Measurements from ENCODE around the gene FAXDC2.
"Not testable (repeated sequence)": the region's sequence is repeated elsewhere in the genome, so short reads cannot be mapped to it uniquely, and the experiment has no call there.

FAXDC2 gene

DNA sequence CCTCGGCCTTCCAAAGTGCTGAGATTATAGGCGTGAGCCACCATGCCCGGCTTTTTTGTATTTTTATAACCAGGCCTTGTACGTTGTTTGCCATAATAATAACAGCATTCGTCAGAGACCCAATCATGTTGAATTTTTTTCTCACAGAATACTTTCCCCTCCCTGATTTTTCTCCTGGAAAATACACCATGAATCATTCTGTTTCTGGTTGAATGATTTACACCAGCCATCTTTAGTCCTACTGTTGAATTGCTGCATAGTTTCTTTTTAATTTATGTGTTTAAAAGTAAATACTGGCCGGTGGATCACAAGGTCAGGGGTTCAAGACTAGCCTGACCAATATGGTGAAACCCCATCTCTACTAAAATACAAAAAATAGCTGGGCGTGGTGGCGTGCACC, 11.5 kb upstream of the FAXDC2 start:
- no peak for DNase-seq (ENCODE audit: low read depth, low spot score)

DNA sequence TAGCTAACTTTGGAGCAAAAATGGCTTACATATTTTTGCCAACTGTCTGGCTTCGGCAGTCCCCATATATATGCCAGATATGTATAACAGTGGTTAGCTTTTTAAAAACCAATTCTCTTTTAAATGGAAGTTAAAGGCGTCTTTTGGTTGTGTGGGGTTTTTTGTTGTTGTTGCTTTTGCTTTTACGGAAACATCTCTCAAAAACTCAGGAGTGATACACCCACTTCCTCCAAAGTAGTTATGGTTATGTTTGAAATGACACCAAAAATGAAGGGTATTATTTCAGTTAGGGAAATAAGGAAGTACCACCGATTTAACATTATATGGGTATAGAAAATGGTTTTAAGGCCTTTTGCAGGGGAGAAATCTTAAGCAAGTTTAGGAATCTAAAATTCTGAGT, 10.4 kb upstream of the FAXDC2 start:
- DNase-seq (ENCODE audit: low read depth, low spot score), result no peak

DNA sequence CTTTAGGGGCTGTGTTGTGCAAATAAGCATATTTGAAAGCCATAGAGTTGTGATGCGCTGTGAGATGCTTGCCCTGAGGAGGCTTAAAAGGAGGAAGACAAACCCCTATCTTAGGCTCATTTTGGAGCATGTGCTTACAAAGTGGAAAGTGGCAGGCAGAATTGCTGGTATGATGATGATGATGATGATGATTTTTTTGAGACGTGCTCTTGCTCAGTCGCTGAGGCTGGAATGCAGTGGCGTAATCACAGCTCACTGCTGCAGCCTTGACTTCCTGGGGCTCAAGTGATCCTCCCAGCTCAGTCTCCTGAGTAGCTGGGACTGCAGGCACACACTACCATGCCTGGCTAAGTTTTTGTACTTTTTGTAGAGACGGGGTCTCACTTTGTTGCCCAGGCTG, 9.7 kb upstream of the FAXDC2 start:
- no peak for DNase-seq (ENCODE audit: low read depth, low spot score)

DNA sequence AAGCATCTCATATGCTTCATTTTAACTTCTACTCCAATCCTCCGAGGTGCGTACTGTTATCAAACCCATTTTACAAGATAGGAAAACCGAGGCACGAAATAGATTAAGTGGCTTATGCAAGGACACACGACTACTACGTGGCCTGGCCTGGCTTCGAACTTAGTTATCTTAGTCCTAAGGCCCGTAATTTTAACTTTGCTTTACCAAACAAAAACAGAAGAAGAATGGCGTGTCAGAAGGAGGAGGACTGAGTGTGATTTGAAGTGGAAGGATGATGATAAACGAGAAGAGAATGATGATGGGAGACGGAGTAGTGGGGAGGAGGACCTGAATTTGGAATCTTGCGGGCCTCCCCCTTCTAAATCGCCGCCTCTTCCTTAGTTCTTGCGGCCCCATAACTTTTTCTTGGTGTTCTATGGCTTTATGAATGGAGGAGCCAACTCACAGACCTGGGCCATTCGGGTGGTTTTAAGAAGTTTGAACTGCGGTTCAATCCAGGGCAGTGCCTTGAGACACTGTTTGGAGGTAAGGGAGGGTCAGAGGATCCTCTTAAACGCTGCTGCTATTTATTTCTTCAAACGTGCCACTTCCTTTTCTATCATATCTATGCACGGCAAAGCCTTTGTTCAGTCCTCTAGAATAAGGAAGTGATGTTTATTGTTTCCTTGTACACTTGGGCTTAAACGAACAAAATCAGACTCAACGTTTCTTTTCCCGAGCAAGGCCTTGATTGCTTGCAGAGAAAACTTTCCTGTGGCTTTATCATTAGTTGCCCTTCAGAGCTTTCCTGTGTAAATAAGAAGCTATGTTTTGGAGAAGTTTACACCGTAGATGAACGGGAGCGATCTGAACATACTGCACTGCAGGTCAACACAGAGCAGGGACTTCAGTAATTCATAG, 8.8 kb upstream of the FAXDC2 start:
- DNase-seq (ENCODE audit: low read depth, low spot score), result no peak

DNA sequence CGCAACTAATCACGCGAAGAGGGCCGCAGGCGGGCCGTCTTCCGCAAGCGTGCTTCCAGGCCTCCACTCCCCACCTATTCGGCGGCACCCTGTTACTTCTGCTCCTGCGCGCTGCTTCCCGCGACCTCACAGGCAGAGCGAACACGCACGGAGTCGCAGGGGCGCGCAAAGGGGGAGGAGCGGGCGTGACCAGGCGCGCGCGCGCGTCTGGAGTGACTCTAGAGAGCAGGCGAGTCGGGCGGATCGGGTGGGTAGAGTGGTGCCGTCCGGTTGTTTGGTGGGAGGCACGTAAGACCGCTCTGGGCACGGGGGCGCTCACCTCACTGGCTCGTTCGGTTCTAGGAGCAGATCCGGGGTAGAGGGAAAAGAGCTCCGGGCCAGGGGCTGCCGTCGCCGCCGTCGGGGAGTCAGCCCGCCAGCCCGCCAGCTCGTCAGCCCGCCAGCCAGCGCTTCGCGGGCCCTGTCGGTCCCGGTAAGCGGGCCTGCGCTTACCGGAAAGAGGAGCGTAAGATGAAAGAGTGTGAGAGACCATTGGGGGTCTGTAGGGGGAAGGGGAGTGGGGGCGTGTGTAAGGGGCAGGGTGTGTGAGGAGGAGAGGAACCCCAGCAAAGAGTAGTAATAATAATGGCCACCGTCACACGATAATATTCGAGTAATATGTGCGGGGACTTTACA, 8.0 kb upstream of the FAXDC2 start, which contains the start of gene CNOT8:
TSS of gene CNOT8 (plus strand) at position 331 of the 675 bp plus-strand sequence. CDS start 4,652 bp downstream, outside the sequence.
- DNase-seq (ENCODE audit: low read depth, low spot score), result peak; percentile 93

DNA sequence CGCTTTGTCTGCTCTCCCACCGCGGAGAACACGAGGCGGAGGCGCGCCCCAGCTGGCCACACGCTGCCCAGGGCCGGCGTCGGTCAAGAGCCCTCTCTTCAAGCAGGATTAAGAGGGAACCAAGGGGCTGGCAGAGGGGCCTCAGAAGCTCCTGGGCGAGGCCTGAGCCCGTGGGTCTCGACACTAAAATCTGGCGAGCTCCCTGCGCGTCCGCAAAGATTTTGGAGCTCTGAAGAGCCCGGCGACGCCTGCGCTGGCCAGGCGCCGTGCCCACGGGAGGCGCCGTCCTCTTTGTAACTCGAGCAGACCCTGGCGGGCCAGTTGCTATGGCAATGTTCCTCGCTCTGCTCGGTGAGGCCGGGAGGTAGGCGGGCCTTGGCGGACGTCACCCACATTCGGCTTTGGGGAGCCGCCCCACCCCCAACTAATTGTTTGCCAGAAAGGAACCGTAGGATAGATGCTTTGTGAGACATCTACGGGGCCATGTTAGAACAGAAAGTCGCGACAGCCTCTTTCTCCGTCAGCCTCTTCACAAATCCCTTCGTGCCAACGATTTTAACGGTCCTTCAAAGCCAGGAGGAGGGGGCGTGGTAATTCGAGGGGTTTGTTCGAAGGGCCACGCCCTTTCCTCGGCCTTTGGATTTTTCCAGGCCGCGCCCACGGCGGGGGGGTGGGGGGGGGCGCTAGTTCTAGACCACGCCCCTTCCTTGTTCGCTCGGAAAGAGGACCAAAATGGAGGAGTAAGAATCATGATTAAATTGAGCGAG, 7.3 kb upstream of the FAXDC2 start:
- peak; percentile 89 for DNase-seq (ENCODE audit: low read depth, low spot score)

DNA sequence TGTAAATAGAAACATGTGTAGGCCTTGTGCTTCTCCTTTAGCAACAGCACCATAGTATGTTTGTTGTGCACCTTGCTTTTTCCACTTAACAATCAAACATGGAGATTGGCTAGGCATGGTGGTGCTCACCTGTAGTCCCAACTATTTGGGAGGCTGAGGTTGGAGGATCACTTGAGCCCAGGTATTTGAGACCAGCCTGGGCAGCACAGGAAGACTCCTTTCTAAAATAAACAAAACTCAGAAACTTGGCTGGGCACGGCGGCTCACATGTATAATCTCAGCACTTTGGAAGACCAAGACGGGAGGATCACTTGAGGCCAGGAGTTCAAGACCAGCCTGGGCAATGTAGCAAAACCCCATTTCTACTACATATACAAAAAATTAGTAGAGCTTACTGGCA, 948 bp upstream of the FAXDC2 start:
- no peak for DNase-seq (ENCODE audit: low read depth, low spot score)

DNA sequence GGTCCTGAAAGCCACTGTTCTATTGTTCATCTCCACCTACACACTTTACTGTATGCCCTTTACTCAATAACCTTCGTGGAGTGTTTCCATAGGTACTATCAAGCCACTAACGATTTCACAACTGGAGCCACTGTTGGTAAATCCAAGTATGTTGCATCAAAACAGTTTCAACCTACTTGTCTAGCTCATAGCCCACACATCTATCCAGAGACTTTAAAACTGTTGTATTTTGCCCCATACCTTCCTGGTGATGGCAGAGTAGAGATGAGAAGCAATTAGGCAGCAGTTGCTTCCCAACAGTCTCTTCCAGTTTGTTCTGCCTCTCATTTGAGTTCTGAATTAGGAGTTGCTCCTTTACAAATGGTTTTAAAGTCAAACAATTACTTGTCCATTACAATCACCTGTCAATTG, 607 bp downstream of the FAXDC2 start:
- no peak for DNase-seq (ENCODE audit: low read depth, low spot score)

DNA sequence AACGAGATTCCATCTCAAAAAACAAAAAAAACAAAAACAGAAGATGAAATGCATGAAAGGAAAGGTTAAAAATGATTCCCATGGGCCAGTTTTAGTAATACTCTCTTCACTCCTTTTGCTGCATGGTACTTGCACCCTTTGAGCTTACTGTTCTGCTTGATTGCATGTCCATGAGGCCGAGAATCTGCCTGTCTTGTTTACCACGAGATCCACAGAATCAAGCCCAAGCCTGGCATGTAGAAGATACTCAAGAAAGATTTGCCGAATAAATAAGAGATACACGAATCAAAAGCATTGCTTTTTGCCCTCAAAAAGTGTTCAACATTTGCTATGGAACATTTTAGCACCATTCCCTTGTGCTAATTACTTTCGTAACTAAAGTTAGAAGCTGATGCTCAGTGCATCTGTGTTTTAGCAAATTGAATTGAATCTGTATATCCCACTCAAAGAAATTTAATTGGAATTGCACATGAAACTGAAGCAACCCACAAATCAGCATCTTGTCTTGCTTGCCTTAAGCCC, 1.1 kb downstream of the FAXDC2 start:
- DNase-seq (ENCODE audit: low read depth, low spot score), result no peak

DNA sequence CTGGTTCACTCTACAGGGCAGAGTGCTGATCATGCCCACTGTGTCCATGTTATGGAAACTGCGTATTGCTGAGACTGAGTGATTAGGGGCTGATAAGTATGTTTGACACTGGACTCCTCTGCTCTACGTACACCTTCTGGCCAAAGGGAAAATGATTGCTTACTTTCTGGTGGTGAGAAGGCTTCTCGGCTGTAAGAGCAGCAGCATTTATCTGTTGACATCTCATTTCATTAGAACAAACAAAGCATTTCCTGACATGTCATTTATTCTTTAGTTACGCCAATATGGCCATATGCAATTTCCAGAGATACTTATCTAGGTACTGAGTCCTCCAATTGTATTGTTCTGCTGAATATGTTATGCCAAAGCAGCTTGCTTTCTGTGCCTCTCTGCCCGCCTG, 5.6 kb downstream of the FAXDC2 start:
- DNase-seq (ENCODE audit: low read depth, low spot score), result no peak

DNA sequence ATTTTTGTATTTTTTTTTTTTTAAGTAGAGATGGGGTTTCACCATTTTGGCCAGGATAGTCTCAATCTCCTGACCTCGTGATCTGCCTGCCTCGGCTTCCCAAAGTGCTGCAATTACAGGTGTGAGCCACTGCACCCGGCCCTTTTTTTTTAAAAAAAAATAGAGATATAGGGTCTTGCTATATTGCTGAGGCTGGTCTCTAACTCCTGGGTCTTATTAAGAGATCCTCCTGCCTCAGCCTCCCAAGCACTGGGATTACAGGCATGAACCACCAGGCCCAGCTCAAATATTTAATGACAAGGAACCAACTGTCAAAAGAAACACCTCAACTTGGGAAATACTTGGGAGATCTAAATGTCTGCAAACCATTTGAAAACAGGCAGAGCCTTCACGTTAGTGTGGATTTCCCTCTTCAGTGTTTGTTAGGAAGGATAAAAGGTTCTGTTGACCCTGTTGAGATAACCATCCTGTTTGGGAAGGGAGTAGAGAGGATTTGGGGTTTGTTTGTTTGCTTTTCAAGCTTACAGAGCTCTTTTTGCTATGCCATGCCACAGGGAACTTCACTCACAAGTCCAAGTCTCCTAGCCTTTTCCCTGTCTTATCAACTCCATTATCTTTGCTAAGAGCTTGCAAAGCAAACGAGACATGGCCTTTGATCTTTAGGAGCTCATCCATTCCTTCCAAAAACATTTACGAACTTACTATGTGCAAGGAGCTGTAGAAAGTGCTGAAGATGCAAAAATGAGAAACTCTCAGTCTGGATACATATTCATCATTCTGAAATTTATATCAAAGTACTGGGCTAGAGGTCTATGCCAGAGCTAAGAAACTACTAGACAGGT, 7.5 kb downstream of the FAXDC2 start:
- no peak for DNase-seq (ENCODE audit: low read depth, low spot score)

DNA sequence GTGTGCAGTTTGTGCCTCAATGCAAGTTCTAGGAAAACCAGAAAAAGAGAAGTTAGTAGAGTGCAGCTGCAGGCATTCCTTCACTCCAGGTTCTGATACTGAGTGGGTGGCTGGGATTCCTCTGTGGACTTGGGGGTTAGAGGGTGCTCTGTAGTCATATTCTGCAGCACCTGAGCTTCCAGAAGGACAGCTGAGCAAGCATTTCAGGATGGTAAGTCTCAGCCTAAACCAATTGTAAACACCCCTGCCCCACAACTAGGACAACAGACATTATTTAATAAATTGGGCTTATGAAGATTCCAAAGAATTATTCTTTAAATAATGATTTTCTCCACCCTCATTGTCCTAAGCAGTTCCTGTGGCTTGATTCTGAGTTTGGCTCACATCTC, 9.1 kb downstream of the FAXDC2 start:
- DNase-seq (ENCODE audit: low read depth, low spot score), result no peak

DNA sequence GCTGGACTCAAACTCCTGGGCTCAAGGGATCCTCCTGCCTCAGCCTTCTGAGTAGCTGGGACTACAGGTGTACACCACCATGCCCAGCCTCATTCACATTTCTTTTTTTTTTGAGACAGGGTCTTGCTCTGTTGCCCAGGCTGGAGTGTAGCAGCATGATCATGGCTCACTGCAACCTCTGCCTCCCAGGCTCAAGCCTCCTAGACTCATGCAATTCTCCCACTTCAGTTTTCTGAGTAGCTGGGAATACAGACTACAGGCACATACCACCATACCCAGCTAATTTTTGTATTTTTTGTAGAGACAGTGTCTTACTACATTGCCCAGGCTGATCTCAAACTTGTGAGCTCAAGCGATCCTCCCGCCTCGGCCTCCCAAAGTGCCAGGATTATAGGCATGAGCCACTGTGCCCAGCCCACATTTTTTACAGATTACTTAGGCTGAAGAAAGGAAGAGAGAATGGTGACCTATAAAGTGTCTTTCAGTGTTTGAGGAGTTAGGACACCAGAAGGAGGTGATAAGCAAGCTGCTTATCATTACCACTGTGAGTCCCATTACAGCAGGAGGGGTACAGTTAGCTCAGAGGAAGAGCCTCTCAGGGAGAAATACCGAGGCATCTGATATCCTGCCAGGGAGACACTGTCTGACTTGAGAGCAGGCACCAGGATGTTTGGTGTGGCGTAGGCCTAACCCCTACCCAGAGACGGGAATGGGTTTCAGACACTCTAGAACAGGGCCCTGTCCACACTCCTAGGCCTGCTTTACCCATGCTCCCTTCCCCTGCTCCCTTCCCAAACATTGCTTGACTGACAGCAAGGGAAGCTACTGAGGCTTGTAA, 9.7 kb downstream of the FAXDC2 start:
- DNase-seq (ENCODE audit: low read depth, low spot score), result no peak

DNA sequence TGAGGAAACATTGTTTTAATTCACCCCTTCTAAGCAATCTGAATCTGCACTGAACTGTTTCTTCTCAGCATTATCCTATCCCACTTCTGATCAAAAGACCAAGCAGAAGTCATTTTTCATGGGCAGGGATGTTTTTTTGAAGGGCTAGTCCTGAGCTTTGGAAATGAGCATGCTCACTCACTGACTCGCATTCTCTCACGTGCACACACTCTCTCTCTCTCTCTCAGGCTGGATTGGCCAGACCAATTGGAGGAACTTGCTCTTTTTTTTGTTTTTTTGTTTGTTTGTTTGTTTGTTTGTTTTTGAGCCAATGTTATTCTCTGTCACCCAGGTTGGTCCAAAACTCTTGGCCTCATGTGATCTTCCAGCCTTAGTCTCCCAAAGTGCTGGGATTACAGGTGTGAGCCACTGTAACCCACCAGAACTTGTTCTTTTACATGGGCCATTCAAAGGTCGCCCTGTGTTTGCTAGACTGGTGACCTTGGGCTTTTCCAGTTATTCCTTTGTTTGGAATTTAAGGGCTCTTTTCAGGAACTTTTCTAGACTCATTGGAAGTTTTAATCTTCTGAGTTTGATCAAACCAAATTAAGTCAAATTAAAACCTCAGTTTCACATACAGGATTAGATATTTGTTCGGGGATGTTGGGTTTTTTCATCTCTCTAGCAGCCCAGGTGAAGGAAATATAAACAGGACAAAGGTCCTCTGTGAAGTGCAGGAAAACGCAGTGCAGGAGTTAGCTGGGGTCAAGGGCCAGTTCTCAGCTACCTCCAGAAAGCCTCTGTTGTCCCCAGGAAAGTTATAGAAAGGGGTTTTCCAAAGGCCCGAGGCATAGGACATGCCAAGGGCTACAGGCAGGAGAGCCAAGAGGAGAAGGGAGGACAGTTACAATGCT, 13.1 kb downstream of the FAXDC2 start:
- DNase-seq (ENCODE audit: low read depth, low spot score), result no peak

DNA sequence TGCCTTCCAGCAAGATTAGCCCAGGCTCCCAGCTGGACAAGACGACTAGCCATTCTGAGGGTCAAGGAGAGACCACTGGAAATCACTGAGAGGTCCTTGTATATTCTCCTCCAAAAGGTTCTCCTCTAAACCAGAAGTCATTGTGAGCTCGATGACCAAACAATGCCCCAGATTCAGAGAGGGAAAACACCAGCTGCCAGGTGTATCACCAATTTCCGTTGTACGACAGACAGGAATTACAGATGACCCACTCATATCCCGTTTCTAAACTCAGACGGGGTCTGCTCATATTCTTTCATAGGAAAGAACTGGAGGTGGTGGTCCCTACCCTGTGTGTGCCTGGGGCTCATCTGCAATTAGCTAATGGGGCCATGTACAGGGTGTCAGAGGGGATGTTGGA, 14.2 kb downstream of the FAXDC2 start:
- no peak for DNase-seq (ENCODE audit: low read depth, low spot score)

DNA sequence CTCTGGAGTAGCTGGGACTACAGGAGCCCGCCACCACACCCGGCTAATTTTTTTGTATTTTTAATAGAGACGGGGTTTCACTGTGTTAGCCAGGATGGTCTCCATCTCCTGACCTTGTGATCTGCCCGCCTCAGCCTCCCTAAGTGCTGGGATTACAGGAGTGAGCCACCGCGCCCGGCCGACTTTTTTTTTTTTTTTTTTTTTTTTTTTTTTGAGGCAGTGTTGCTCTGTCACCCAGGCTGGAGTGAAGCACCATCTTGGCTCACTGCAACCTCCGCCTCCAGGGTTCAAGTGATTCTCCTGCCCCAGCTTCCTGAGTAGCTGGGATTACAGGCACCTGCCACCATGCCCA, 14.7 kb downstream of the FAXDC2 start:
- DNase-seq (ENCODE audit: low read depth, low spot score), result not testable (repeated sequence)

DNA sequence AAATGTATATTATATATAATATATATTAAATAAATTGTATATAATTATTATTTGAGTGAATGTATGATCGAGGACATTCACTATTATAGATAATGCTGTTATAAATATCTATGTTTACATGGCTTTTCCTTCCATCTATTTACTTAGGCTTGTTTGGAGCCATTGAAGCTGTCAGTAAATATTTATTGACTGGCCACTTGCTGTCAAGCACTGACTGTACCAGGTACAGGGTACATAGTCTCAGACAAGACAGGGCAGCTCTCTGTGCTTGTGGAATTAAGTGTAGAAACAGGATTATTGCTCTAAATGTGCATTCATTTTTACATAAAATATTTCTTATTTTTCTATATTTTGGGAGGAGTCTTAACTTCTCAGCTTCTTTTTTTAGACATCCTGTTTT, 16.4 kb downstream of the FAXDC2 start:
- no peak for DNase-seq (ENCODE audit: low read depth, low spot score)

DNA sequence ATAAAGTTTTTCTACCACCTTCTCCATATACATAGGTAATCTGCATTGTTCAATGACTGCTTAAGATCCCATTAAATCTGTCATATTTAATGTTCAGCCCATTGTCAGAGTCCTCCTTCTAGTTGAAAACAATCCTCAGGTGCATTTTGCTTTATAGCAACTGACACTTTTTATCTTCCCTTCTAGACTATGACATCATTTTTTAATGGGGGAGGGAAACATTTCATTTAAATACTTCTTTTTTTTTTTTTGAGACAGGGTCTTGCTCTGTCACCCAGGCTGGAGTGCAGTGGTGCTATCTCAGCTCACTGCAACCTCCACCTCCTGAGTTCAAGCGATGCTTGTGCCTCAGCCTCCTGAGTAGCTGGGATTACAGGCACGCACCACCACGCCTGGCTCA, 17.6 kb downstream of the FAXDC2 start:
- not testable (repeated sequence) for DNase-seq (ENCODE audit: low read depth, low spot score)

DNA sequence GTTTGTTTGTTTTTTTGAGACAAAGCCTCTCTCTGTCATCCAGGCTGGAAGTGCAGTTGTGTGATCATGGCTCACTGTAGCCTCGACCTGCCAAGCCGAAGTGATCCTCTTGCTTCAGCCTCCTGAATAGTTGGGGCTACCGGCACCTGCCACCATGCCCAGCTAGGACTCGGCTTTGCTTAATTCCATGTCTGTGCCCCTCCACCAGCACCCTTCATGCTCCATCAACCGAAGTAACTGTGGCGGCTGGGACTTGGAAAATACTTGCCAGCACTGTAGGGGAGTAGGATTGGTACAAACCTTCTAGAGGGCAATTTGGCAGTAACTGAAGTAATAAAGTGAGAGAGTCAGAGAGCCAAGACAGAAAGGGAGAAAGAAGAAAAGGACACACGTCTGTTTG, 19.0 kb downstream of the FAXDC2 start:
- DNase-seq (ENCODE audit: low read depth, low spot score), result no peak

All from brain pericyte (primary cell).